DMS53 (cell line): ENCODE data around the gene CSTPP1.

ENCODE experiments used
- DNase-seq: peaks from one replicate; lab custom pipeline; 2025; lab: John Stamatoyannopoulos, UW

Gene CSTPP1

GRCh38 chr11:47208628-47209027, 272.1 kb downstream of the CSTPP1 start:
- no peak for DNase-seq
